ENCODE data around the gene AUH. TPM values are rescaled to one million over a fixed set of nuclear protein-coding genes. Genes with fewer than 3 reads are reported as not detected.
A peak's percentile ranks its signal among the peaks of the same experiment; 100 is the strongest.

AUH gene
- polyA plus RNA-seq, 10 donors = 11.2 to 16.8 (median 15.6) TPM

DNA sequence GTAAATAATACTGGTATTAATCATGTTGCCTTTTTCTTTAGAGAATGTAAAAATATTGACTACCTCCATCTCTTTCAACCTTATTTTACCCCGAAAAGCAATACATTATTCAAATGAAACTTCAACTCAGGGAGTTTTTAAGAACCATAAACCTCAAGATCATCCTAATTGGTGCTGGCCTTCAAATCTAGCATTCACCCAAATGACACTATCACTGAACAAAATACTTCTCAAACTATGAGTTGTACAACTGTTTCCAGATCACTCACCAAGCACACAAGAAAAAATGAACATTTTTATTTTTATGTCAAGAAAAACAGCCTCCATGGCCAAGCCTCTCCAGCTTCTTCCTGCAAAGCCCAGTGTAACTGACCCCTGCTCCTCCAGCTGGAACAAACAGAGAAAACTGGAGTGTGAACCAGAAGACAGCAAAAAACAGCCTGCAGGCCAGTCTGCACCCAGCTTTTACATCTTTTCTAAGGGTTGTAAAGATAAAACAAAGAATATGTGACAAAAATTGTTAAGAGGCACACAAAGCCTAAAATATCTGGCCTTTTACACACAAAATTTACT, 21.2 kb downstream of the AUH start:
- no peak for DNase-seq

DNA sequence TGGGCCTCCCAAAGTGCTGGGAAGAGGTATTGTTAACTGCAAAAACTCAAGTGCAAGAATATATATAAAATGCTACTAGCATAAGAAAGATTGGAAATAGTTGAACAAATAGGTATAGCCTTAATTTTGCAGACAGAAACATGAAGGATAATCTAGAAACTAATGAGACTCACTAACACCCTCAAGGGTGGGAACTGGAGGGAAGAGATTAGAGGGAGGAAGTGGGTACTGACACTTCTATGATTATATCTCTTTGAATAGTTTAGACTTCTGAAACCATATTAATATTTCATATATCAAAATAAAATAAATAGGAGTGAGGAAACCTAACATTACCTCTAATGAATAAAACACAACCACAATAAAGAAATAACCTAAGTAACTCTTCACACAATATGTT, 23.0 kb downstream of the AUH start:
- no peak for DNase-seq

DNA sequence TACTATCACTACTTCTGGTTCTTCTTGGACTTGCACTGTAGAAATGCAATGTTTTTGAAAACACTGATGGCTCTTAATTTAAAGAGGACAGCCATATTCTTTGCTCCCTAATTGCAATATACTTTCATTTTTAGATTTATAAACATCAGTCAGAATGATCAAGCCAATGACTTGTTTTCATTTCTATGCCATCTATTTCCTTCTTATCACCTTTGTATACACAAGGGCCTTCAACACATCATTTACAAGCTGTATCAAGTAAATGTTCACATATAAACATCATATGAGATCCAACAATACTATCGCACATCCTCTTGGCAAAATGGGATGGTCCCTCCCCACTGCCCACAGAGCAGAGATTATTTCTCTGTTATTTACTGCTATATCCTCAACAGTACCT, 24.9 kb downstream of the AUH start:
- DNase-seq = no peak

DNA sequence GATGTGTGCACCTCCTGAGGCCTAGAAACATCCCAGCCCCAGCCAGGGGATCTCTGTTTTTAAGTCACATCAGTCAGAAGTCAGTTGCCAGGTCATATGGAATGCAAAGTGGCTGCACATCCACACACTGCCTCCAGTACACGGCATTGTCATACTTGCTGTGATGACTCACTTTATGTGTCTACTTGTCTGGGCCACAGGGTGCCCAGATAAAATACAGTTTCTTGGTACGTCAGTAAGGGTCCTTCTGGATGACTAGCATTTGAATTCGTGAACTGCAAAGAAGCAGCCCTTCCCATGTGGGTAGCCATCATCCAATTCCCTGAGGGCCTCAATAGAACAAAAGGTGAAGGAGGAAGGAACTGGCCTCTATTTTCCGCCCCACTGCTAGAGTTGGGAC, 27.7 kb downstream of the AUH start:
- no peak for DNase-seq

DNA sequence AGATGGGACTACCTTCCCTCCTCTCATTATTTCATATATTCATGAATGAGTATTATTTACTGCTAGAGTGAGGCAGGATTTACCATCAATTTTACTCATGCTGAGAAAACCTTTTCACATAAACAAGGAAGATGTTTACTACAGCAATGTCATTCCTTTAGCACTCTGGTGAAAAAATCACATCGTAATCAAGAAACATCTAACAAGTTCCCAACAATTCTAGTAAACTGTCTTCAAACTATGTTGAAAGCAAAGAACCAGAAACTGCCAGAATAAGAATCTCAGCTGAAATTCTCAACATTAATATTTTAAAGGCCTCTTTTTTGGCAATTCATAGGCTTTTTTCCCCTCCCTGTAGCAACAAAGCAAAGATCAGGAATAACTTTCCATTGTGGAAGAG, 28.2 kb downstream of the AUH start:
- DNase-seq = no peak

DNA sequence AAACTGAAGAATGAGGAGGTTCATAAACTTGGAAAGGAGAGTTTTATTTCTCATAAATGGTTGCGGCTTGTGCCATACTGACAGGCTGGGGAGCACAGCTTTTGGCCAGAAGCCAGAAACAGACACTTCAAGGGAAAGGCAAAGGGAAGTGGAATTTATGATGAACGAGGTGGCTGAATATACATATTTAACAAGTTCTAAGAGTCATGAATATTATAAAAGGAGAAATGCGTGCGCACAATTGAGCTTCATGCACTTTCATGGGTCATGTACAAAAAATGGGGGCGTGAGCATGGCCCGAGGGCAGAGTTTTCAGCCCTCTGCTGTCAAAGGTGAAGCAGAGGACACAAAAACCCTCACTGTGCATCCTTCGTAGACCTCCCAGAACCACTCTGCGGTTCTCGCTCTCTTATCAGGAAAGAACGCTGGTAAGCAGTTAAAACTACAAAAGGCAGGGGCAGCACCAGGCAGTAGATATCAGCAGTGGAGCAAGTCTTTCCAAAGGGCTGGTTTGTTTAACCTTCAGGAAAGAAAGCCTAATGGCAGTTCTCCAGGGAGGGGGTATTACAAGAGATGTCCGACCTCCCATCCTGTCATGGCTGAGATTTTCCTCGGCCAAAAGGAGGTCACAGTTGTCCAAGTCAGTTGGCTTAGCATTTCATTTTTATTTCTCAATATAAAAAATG, 29.0 kb downstream of the AUH start:
- peak in 1 of 3 donors; percentile 2 for DNase-seq

DNA sequence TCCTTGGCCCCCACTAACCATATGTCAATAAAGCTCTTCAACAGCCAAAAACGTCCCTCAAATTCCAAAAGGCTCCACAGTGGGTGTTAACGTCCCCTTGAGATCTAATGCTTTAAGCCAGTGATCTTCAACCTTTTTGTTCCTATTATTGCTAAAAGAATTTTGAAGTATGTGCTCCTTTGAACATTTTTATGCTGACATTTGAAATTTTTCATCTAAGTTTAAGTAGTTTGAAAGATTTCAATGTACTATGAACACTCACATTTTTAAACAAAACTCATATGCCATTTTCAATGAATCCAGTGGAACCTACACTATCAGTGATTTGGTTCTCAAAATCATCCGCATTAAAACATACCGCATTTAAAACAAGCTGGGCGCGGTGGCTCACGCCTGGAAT, 29.9 kb downstream of the AUH start:
- no peak for DNase-seq

DNA sequence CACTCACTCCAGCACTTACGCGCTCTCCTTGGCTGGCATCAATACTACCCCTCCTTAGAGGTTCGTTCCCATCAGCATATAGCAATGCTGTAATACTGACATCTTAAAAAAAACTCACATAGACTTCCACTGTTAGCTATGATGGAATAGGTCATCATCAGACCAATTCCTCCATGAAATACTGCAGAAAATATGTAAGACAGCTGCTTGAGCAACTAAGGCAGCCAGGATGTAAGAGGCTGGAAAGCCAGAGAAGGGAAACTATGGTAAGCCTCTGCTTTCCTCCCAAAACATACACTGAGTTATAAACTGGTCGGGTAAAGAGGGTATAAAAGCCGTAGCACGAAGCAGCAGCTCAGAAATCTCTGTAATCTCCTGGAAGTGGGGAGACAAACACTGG, 33.5 kb downstream of the AUH start:
- no peak for DNase-seq

DNA sequence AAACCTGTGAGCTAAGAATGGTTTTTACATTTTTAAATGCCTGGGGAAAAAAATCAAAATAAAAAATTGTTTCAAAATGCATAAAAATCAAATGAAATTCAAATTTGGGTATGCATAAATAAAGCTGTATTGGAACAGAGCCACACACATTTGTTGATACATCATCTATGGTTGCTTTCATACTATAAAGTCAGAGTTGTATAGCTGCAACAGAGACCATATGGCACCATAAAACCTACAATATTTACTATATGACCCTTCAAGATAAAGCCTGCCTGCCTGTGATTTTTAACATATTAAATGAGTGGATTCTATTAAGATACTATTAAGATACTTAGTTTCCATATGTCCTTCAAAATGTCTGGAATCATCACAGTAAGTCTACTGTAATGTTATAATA, 40.0 kb downstream of the AUH start:
- DNase-seq = no peak

DNA sequence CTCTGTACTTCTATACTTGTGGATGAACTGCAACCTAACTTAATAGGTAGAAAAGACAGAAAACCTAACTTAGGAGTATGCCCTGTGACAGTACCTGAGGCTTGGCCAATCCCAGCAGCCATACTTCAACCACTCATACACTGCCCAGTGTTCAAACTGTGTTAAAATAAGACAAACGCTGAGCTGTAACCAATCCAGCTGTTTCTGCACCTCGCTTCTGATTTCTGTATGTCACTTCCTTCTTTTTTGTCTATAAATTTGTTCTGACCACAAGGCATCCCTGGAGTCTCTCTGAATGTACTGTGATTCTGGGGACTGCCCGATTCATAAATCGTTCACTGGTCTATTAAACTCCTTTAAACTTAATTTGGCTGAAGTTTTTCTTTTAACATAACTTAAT, 41.4 kb downstream of the AUH start:
- no peak for DNase-seq

DNA sequence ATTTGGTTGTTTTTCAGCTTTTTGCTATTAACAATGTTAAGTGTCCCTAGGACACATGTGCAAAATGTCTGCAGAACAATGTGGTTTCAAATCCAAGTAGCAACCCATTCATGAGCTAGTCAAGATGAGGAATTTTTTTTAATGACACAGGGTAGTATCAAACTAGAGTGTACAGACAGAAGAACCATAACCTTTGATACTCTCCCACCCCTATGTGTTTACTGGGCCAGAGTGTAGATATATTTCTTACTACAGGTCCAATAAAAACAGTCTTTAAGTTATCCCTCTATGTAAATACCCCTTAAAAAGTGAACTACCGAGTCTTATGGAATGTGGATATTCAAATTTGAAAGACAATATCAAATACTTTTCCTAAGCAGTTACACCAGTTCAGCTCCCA, 45.6 kb downstream of the AUH start:
- DNase-seq = no peak

DNA sequence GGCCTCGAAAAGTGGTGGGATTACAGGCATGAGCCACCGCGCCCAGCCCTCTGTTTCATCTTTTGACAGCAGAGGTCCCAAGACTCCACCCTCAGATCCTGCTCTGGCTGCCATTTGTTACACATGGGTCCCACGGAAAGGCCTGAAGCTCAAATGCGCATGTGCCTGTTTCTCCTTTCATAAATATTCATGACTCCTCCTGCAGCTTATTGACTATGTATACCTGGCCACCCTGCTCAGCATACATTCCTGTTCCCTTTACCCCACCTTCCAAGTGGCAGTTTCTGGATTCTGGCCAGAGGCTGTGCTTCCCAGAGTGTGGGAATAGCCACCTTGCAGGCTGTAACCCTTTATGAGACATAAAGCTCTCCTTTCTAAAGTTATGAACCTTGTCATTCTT, 46.5 kb downstream of the AUH start:
- no peak for DNase-seq

DNA sequence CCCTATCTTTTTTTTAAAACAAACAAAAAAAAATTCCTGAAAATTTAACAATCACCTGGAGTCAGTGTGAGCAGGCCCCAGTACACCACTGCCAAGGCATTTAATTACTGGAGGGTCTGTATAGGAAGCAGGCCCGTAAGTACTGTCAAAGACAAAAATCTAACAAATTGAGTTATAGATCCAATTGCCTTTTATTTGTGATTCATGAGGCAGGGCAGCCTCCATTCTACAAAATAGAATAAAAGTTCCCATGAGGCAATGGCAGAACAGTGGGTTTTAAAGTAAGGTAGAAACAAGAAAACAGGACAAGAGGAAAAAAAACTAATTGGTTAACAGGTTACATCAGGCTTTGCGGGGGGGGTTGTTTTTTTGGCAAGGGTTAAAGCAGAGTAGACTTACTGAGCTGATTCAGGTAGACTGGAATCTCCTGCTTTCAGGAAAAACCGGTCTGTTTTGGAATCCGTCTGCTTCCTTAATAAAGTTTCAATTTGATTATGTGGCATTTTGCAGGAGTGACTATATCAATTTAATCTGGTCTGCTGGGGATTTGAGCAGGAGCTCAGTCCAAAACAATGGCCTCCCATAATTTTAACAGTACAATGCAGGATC, 48.9 kb downstream of the AUH start:
- no peak for DNase-seq

DNA sequence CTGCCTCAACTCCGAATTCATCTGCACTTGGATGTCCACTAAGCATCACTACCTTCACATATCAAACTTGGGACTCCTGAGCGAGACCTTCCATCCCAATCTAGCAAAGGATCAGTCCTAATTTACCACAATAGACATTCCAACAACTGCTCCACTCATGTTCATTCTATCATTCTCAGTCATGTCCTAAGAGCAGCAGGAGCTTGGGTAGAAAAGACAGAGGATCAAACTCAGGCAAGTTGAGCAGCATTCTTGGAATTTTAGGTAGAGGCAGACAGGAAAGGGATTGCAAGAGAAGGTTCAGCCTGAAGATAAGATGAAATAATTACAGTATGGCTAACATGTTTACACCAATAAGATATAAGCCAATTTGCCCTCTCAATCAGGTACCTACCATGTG, 51.7 kb downstream of the AUH start:
- no peak for DNase-seq

DNA sequence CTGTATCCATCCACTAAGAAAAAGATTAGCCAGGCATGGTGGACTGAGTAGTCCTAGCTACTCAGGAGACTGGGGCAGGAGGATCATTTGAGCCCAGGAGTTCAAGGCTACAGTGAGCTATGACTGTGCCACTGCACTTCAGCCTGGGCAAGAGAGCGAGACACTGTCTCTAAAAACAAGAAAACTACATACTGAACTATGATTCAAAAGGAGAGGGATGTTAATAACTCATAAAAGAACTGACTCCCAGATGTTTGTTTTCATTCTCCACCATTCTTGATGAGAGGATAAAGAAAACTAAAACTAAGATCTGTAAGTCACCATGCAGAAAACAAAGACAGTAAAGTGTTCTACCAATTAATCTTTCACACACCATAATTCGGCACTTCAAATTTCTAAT, 53.5 kb downstream of the AUH start:
- DNase-seq = no peak

DNA sequence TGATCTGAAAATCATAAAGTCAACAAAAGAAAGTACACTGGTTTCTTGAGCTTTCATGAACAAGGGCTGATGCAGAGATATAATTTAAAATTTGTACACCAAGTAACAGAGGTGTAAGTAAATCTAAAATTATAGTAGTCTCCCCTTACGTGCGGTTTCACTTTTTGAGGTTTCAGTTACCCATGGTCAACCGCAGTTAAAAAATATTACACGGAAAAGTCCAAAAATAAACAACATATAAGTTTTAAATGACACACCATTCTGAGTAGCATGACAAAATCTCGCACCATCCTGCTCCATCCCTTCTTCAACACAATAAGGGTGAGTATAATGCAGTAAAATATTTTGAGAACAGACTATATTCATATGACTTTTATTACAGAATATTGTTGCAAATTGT, 54.4 kb downstream of the AUH start:
- DNase-seq = no peak

DNA sequence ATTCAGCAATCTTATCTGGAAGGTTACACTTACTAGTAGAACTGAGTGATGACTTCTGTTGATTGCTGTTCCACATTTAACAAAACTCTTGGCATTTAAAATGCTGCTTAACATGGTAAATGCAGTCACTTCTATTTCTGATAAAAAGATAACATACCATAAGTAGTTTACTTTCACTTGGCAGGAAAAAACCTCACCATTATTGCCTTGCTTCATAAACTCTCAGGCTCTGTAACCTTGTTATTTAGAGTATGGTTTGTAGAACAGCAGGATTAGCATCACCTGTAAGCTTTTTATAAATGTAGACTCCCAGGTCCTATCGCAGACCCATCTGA, 55.5 kb downstream of the AUH start:
- DNase-seq = no peak

DNA sequence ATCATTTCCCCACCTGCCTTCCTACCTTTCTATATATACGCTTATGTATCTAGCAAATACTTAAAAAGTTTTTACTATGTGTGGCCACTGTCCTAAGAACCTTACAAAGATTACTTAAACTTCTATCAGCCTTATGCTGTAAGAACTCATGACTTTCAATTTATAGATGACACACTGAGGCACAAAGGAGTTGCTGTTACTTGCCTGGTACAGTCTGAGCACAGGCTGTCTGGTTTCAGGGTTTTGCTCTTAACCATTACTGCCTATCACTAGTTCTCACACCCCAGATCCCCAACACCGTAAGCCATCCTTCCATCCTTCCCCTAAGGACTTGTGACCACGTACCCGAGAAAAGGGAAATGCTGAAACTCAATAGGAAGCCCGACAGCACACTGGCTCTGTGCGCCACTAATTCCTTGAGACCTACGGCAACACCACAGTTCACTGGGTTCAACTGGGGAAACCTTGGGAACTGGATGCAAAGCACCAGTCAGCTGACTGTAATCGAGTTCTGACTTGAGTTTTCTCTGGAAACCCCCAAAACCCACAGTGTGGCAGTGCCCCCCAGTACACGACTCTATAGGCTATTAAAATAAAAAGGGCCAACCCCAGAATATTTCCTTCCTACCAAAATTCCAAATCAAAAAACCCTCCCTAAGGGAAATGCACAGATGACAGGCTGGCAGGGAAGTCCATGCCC, 56.0 kb downstream of the AUH start:
- DNase-seq = no peak

DNA sequence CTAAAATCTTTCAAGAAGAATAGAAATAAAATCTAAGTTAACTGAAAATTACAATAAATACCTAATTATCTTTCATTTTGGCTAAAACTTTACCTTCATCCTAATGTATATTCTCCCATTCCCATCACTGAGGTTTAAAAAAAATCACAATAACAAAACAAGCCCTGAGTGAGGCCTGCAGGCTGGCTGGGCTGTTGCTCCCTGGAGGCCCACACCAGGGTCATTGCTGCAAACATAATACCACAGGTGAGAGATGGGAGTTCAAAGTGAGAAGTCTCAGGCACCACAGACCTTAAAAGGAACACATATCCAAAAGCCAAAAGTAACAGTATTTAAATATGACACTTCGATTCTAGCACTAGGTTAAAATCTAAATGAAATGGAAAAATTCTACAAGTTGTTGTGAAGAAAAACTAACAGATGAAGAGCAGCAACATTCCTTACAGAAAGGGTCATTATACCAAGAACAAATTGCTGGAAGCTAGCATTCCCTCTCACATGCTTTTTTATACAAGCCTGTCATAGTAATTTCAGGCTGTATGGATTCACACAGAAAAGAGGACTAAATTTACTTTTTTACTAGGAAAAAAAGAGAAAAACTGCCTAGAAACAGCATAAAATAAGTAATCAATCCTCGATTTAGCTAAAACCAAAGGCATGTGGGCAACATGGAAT, 57.8 kb downstream of the AUH start:
- DNase-seq = no peak

DNA sequence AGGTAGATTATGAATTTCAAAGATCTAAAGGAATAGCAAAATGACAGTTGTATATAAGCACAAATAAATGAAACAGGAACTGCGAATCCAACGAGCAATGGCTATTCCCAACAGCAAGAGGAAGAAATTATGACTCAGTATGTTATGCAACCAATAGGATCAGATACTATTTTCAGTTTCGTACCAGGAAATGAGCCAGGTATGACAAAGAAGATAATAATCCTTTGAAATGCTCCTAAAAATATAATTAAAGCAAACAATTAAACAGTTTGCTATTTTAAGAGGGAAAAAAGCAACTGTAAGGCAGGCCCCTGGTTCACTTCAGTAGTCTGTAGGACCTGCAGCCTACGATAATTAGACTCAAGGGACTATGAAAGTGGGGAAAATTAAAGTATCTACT, 58.9 kb downstream of the AUH start:
- DNase-seq = peak in 2 of 3 donors; percentile 21 to 74

DNA sequence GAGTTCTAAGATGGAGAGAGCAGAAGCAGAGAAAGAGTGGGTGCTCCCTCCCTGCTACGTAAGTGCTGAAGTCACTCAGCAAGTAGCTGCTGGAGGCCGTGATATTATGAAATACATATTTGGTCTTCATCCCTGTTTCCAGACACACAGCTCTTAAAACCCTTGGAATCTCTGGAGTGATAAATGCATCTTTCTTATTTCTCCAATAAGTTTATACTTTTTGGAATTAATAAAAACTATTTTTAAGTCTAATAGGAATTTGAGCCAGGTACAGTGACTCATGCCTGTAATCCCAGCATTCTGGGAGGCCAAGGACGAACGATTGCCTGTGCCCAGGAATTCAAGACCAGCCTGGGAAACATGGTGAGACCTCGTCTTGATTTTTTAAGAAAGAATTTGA, 60.6 kb downstream of the AUH start:
- peak; percentile 11 to 63 (median 40) for DNase-seq

DNA sequence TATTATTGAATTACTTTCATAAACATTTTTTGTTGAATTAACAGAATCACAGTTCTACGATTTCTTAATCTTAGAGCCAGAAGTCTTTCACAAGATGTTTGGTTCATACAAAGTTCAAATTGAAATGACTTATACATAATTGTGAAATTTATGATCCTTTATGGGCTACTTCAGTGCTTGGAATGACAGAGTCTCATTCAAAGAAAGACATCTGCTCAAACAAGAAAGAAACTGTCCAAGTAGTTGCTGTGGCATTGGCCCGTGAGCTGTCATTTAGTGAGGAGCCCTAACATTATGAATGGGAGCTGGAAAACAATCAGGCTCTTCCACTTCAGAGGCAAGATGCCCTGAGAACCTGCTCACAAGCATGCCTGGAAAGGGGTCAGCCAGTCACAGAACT, 63.4 kb downstream of the AUH start:
- peak in 1 of 3 donors; percentile 25 for DNase-seq

DNA sequence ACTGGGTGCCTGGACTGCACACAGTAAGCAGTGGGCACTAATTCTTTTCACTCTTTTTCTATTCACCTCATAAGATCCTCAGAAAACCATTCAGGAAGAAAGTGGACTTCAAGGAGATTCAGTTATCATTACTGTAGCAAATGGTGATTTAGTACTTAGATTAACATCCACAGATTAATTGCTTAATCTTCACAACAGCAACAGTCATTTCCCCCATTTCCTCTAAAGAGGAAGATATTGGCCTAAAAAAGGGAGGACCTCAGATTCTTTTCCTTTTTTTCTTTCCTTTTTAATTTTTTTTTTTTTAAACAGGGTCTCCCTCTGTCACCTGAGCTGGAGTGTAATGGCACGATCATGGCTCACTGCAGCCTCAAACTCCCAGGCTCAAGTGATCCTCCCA, 64.4 kb downstream of the AUH start:
- no peak for DNase-seq
